GM12892 (cell line): ENCODE measurements around the gene KCNC1.

Experiments
- POLR2A ChIP-seq: IDR thresholded peaks from 2 replicates; pipeline ENCODE4 v1.6.1; 2011; ENCODE audit warnings: low read depth, low read length, control low read depth
- POLR2AphosphoS5 ChIP-seq: IDR thresholded peaks from 2 replicates; pipeline ENCODE4 v1.6.1; 2011; ENCODE audit warnings: low read depth, low read length, control low read depth
- TAF1 ChIP-seq: IDR thresholded peaks from 2 replicates; pipeline ENCODE4 v1.6.1; 2011; ENCODE audit warnings: low read depth, mild to moderate bottlenecking, control low read depth, low read length, borderline replicate concordance

DNA sequence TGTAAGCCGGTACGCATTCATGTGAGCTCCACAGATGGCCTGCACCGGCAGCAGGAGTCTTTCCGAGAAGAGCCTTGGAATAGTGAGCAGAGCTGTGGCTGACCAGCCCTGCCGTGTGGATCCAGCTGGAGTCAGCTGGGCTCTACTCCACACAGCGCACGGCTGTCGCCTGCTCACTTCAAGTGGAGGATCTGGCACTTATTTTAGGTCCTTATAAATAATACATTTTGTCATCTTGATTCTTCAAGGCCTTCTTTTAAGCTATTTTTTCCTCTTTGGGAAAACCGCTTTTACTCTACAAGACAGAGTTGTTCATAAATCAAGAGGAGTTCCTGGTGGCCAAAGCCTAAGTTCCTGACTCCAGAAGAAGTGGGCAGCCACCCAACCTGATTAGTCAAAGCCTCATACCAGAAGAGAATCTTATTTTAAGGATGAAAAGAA lies 93.8 kb downstream of the KCNC1 start:
- TF ChIP-seq POLR2A (no peak), POLR2AphosphoS5 (no peak), TAF1 (no peak)
